Neural progenitor cell (in vitro differentiated cells): Measurements from ENCODE around the gene AK3. TPM values are rescaled to one million over a fixed set of nuclear protein-coding genes. Genes with fewer than 3 reads are reported as not detected.

Experiments used
- DNase-seq: peaks from one replicate; pipeline ENCODE4 v3.0.0-alpha.2; 2016; ENCODE audit warnings: low spot score
- H2AFZ ChIP-seq: fragments of 200-600 bp; sonication (generic); replicated peaks from 2 replicates; pipeline ENCODE4 v1.6.1; 2016; ENCODE audit warnings: antibody characterized with exemption
- H3F3A ChIP-seq: fragments of 200-600 bp; sonication (generic); 2 replicates; pipeline ENCODE4 v1.6.1; 2016; ENCODE audit warnings: antibody characterized with exemption, low read depth
- H3K27ac ChIP-seq: fragments of 200-600 bp; sonication (generic); 2 replicates; pipeline ENCODE4 v1.5.1; 2016; ENCODE audit warnings: mild to moderate bottlenecking
- H3K27me3 ChIP-seq: fragments of 200-600 bp; sonication (generic); 2 replicates; pipeline ENCODE4 v1.6.1; 2016; ENCODE audit warnings: mild to moderate bottlenecking, moderate library complexity
- H3K36me3 ChIP-seq: fragments of 200-600 bp; sonication (generic); 2 replicates; pipeline ENCODE4 v1.5.1; 2016
- H3K4me1 ChIP-seq: fragments of 200-600 bp; sonication (generic); 2 replicates; pipeline ENCODE4 v1.6.1; 2016; ENCODE audit warnings: mixed run types
- H3K4me2 ChIP-seq: fragments of 200-600 bp; sonication (generic); 2 replicates; pipeline ENCODE4 v1.6.1; 2016
- H3K4me3 ChIP-seq: fragments of 200-600 bp; sonication (generic); 2 replicates; pipeline ENCODE4 v1.5.1; 2016
- H3K79me2 ChIP-seq: fragments of 200-600 bp; sonication (generic); 2 replicates; pipeline ENCODE4 v1.6.1; 2016; ENCODE audit warnings: low read depth
- H3K9ac ChIP-seq: fragments of 200-600 bp; sonication (generic); 2 replicates; pipeline ENCODE4 v1.6.1; 2016
- H3K9me3 ChIP-seq: fragments of 200-600 bp; sonication (generic); 2 replicates; pipeline ENCODE4 v1.5.1; 2016; ENCODE audit warnings: low read depth
- H4K20me1 ChIP-seq: fragments of 200-600 bp; sonication (generic); 2 replicates; pipeline ENCODE4 v1.6.1; 2016; ENCODE audit warnings: low read depth
- H3K27ac Mint-ChIP-seq: 3 replicates; pipeline ENCODE4 v1.8.0; 2021; ENCODE audit warnings: mixed read lengths
- H3K27me3 Mint-ChIP-seq: 2 replicates; pipeline ENCODE4 v1.8.0; 2022; ENCODE audit warnings: low read depth, mild to moderate bottlenecking, inconsistent platforms, moderate library complexity, mixed read lengths; ENCODE audit not compliant: insufficient read depth
- H3K36me3 Mint-ChIP-seq: 3 replicates; pipeline ENCODE4 v1.8.0; 2021; ENCODE audit warnings: mixed read lengths
- H3K4me1 Mint-ChIP-seq: 3 replicates; pipeline ENCODE4 v1.8.0; 2021; ENCODE audit warnings: mixed read lengths
- H3K4me3 Mint-ChIP-seq: 3 replicates; pipeline ENCODE4 v1.8.0; 2021; ENCODE audit warnings: mild to moderate bottlenecking, moderate library complexity, mixed read lengths
- H3K9me3 Mint-ChIP-seq: 3 replicates; pipeline ENCODE4 v1.8.0; 2020; ENCODE audit warnings: mixed read lengths
- CTCF ChIP-seq: fragments of 200-600 bp; sonication (generic); IDR thresholded peaks from 2 replicates; pipeline ENCODE4 v1.5.1; 2017; ENCODE audit warnings: antibody characterized with exemption, mild to moderate bottlenecking
- EZH2 ChIP-seq: fragments of 200-600 bp; sonication (generic); IDR thresholded peaks from 2 replicates; pipeline ENCODE4 v1.6.1; 2017; ENCODE audit warnings: antibody characterized with exemption, mild to moderate bottlenecking, moderate library complexity
- EZH2phosphoT487 ChIP-seq: fragments of 200-600 bp; sonication (generic); IDR thresholded peaks from 2 replicates; pipeline ENCODE4 v1.6.1; 2017; ENCODE audit warnings: antibody characterized with exemption
- total RNA-seq: library from RNA; depleted of rRNA; stranded (reverse); fragments of >200 nt; gene quantifications from 2 replicates; pipeline ENCODE4 v1.2.3, GENCODE V29; 2015; ENCODE audit warnings: low replicate concordance

The AK3 gene
- total RNA-seq, 1 donor from 2014 or later = 54.8 TPM

DNA sequence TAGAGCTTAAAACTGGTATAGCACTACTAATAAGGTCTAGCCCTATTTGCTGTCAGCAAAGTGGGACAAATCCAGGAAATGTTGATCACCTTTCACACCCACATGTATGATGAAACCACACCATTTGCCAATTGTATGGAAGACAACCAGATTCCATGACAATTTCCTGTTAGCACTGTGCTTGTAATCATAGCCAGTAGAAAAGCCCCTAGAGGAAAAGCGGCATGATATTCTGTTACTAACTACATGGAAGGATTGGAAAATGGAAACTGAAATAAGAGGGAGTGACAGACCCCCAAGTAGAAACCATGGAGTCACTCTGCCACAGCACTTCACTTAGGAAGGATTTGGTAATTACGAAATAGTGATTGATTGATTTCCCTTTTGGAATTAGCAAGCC is 75.6 kb downstream of the AK3 start:
- peaks cover 4% of the 10 kb centered on the region for H3K9me3 ChIP-seq
- H3K79me2 ChIP-seq = no peaks in the 10 kb centered on the region
- H3K36me3 ChIP-seq = no peaks in the 10 kb centered on the region
- no peaks in the 10 kb centered on the region for H3K9me3 Mint-ChIP-seq
- no peak overlapping the region for H3K27ac ChIP-seq
- peaks cover 16% of the 10 kb centered on the region for H3F3A ChIP-seq
- TF ChIP-seq CTCF = no peak
- TF ChIP-seq EZH2 = no peak
- no peak for TF ChIP-seq EZH2phosphoT487
- no peak overlapping the region for H3K9ac ChIP-seq
- peaks cover 25% of the 10 kb centered on the region for H3K27me3 ChIP-seq
- DNase-seq = no peak
- H3K4me2 ChIP-seq = no peak overlapping the region
- no peaks in the 10 kb centered on the region for H4K20me1 ChIP-seq
- H3K4me3 Mint-ChIP-seq = no peak overlapping the region
- no peak overlapping the region for H3K27ac Mint-ChIP-seq
- H3K4me3 ChIP-seq = no peak overlapping the region
- peaks cover 7% of the 10 kb centered on the region for H3K4me1 ChIP-seq
- H3K36me3 Mint-ChIP-seq = no peaks in the 10 kb centered on the region
- peaks cover 35% of the 10 kb centered on the region for H3K4me1 Mint-ChIP-seq
- H3K27me3 Mint-ChIP-seq = no peaks in the 10 kb centered on the region
- no peak overlapping the region for H2AFZ ChIP-seq

DNA sequence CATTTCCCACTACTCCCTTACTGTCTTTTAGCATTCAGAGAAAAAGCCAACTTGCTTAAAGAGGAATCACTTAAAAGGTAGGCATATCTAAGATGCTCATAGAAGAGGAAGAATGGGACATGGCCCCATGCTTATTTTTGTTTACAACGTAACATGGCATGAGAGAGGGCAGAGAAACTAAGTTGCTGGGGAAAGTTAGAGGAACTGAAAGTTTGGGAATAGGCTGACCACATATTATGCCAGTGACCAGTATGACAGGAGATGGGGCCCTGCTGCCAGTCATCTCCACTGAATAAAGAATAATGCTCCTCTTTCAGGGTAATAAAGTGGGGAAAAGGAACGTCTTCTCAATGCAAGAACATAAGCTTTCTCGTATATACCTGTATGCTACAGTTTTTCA is 77.0 kb downstream of the AK3 start:
- H3K4me1 Mint-ChIP-seq = peaks cover 35% of the 10 kb centered on the region

DNA sequence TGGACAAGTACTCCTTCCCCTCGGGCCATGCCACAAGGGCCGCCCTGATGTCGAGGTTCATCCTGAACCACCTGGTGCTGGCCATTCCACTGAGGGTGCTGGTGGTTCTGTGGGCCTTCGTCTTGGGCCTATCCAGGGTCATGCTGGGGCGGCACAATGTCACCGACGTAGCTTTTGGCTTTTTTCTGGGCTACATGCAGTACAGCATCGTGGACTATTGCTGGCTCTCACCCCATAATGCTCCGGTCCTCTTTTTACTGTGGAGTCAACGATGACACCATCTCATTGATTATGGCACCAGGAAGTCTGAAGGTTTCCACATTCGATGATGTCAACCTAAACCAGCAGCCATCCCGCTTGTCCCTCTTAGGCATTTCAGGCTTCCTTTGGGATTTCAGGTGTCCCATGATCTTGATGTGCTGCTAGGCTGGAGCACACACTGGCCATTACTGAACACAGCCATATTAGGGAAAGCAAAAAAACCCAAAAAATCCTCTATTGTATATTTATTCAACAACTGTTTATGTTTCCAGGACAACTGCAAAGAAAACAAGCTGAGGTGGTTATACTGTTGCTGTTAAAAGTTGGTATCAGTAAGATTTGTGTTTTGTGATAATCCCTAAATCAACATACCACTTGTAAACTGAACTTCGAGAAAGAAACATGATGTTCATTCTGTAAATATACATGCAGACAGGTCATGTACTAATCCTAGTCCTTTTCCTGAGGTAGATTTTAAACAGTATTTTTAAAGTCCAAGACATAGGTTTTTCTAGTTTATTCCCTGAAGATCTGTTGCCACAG is 77.8 kb downstream of the AK3 start:
- H3K4me2 ChIP-seq = peak overlapping the region; percentile 93
- Mint-ChIP-seq H3K36me3 (no peaks in the 10 kb centered on the region), H3K9me3 (no peaks in the 10 kb centered on the region), H3K27ac (peak overlapping the region; percentile 7), H3K4me3 (peak overlapping the region; percentile 89), H3K27me3 (no peaks in the 10 kb centered on the region), H3K4me1 (peaks cover 35% of the 10 kb centered on the region)
- peak; percentile 1 for DNase-seq
- H3K4me3 ChIP-seq = peak overlapping the region; percentile 69
- H3K9me3 ChIP-seq = no peaks in the 10 kb centered on the region
- H3K79me2 ChIP-seq = no peaks in the 10 kb centered on the region
- H3F3A ChIP-seq = peaks cover 16% of the 10 kb centered on the region
- H3K9ac ChIP-seq = no peak overlapping the region
- peaks cover 25% of the 10 kb centered on the region for H3K27me3 ChIP-seq
- peaks cover 7% of the 10 kb centered on the region for H3K4me1 ChIP-seq
- no peaks in the 10 kb centered on the region for H3K36me3 ChIP-seq
- no peak for TF ChIP-seq CTCF
- no peak for TF ChIP-seq EZH2phosphoT487
- no peak for TF ChIP-seq EZH2
- H4K20me1 ChIP-seq = no peaks in the 10 kb centered on the region
- H3K27ac ChIP-seq = no peak overlapping the region
- no peak overlapping the region for H2AFZ ChIP-seq

More for the DNA sequence above, 77.0 kb downstream of the AK3 start:
- H3F3A ChIP-seq = peaks cover 16% of the 10 kb centered on the region
- H3K36me3 ChIP-seq = no peaks in the 10 kb centered on the region
- no peak overlapping the region for H2AFZ ChIP-seq
- DNase-seq = no peak
- H3K27me3 ChIP-seq = peaks cover 25% of the 10 kb centered on the region
- H3K4me2 ChIP-seq = peak overlapping the region; percentile 50
- peaks cover 7% of the 10 kb centered on the region for H3K4me1 ChIP-seq
- H3K4me3 ChIP-seq = peak overlapping the region; percentile 5
- H3K9ac ChIP-seq = no peak overlapping the region
- H3K4me3 Mint-ChIP-seq = peak overlapping the region; percentile 89
- TF ChIP-seq CTCF (no peak), EZH2 (no peak), EZH2phosphoT487 (no peak)
- H4K20me1 ChIP-seq = no peaks in the 10 kb centered on the region
- H3K36me3 Mint-ChIP-seq = no peaks in the 10 kb centered on the region
- H3K27ac ChIP-seq = no peak overlapping the region
- no peaks in the 10 kb centered on the region for H3K27me3 Mint-ChIP-seq
- no peaks in the 10 kb centered on the region for H3K9me3 ChIP-seq
- H3K27ac Mint-ChIP-seq = no peak overlapping the region
- H3K79me2 ChIP-seq = no peaks in the 10 kb centered on the region
- no peaks in the 10 kb centered on the region for H3K9me3 Mint-ChIP-seq
